SW480 (cell line): ENCODE measurements around the gene FST.

ENCODE experiments used
- DNase-seq: peaks from one replicate; pipeline ENCODE4 v3.0.0-alpha.2; 2016; ENCODE audit warnings: low spot score

FST gene

GRCh38 chr5:53473633-53474032 is 6.8 kb upstream of the FST start:
- DNase-seq: no peak

- DNase-seq: no peak
These were observed 5.1 kb upstream of the FST start for GRCh38 chr5:53475320-53475719.

GRCh38 chr5:53476019-53476418 is 4.4 kb upstream of the FST start:
- no peak for DNase-seq

GRCh38 chr5:53476531-53477480 is 3.6 kb upstream of the FST start:
- DNase-seq: no peak

- peak; percentile 61 for DNase-seq
These were observed 1.9 kb upstream of the FST start for GRCh38 chr5:53478411-53479044.

GRCh38 chr5:53479045-53479589 is 1.3 kb upstream of the FST start:
- no peak for DNase-seq

- DNase-seq: no peak
These were observed 626 bp upstream of the FST start for GRCh38 chr5:53479590-53480415.

GRCh38 chr5:53481159-53481886 is 894 bp downstream of the FST start:
- DNase-seq: no peak

GRCh38 chr5:53481887-53482716 is 1.7 kb downstream of the FST start:
- DNase-seq: peak; percentile 51

GRCh38 chr5:53482717-53483638 is 2.5 kb downstream of the FST start:
- DNase-seq: peak; percentile 12

GRCh38 chr5:53487436-53487835 is 7.0 kb downstream of the FST start:
- DNase-seq: no peak

- no peak for DNase-seq
These were observed 7.8 kb downstream of the FST start for GRCh38 chr5:53488195-53488722.

- DNase-seq: no peak
These were observed 10.3 kb downstream of the FST start for GRCh38 chr5:53490747-53491146.

- no peak for DNase-seq
These were observed 20.6 kb downstream of the FST start for GRCh38 chr5:53501054-53501453.

- no peak for DNase-seq
These were observed 23.3 kb downstream of the FST start for GRCh38 chr5:53503562-53504218.

GRCh38 chr5:53507013-53507412 is 26.6 kb downstream of the FST start:
- DNase-seq: no peak

GRCh38 chr5:53508125-53508524 is 27.7 kb downstream of the FST start:
- no peak for DNase-seq

GRCh38 chr5:53512539-53512938 is 32.1 kb downstream of the FST start:
- DNase-seq: no peak

GRCh38 chr5:53515988-53516387 is 35.6 kb downstream of the FST start:
- peak; percentile 6 for DNase-seq
